ENCODE measurements around the gene XXYLT1.

XXYLT1 gene

DNA sequence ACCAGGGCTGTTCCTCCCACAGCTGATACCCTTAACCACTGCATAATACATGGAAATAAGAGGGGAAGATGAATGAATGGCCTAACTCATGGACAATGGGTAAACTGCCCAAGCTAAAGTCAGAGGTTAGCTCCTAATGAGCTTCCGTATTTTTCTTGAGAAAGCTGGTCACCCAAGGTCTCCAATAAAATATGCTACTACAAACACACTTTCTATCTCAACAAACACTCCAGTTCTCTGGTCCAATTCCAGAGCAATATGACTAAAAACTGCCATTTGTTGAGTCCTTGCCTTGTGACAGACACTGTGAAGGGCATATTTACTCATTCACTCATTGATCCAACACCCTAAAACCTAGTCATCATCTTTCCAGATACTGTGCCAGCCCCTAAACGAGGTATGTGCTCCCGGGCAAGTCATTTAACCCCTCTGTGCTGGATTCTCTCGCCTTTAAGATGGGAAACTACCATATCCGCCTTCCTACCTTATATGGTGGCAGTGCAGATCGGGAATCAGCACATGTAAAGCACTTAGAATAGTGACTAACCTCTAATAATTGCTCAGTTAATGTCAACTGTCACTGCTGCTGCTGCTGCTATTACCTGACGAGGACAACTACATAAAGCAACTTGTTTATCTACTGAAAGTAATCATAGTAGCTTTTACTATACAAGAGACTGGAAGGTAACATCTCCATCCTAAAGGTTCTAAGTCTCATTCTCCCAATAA, 89.1 kb downstream of the XXYLT1 start:
- Histone ChIP-seq H3K4me1 (ENCODE audit: insufficient read depth, poor library complexity, severe bottlenecking) (peaks cover 30% of the 10 kb centered on the region), H3K27ac (ENCODE audit: poor library complexity, severe bottlenecking) (no peak overlapping the region), H3K9me3 (ENCODE audit: severe bottlenecking) (no peaks in the 10 kb centered on the region), H3K4me3 (ENCODE audit: severe bottlenecking) (no peak overlapping the region), H3K27me3 (ENCODE audit: insufficient read depth, poor library complexity, severe bottlenecking) (no peaks in the 10 kb centered on the region), H3K36me3 (ENCODE audit: low read depth) (no peaks in the 10 kb centered on the region)
- DNase-seq (ENCODE audit: low spot score) (no peak), ATAC-seq (ENCODE audit: low read depth) (no peak)
- TF ChIP-seq, protein P1, sequence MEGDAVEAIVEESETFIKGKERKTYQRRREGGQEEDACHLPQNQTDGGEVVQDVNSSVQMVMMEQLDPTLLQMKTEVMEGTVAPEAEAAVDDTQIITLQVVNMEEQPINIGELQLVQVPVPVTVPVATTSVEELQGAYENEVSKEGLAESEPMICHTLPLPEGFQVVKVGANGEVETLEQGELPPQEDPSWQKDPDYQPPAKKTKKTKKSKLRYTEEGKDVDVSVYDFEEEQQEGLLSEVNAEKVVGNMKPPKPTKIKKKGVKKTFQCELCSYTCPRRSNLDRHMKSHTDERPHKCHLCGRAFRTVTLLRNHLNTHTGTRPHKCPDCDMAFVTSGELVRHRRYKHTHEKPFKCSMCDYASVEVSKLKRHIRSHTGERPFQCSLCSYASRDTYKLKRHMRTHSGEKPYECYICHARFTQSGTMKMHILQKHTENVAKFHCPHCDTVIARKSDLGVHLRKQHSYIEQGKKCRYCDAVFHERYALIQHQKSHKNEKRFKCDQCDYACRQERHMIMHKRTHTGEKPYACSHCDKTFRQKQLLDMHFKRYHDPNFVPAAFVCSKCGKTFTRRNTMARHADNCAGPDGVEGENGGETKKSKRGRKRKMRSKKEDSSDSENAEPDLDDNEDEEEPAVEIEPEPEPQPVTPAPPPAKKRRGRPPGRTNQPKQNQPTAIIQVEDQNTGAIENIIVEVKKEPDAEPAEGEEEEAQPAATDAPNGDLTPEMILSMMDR (IDR thresholded peaks at IDR 0.05; ENCODE audit: poor library complexity, severe bottlenecking) = no peak

- TF ChIP-seq, protein P1 (IDR thresholded peaks at IDR 0.05; ENCODE audit: poor library complexity, severe bottlenecking) = no peak
- Histone ChIP-seq H3K4me3 (ENCODE audit: severe bottlenecking) (no peak overlapping the region), H3K9me3 (ENCODE audit: severe bottlenecking) (no peaks in the 10 kb centered on the region), H3K4me1 (ENCODE audit: insufficient read depth, poor library complexity, severe bottlenecking) (peaks cover 23% of the 10 kb centered on the region), H3K36me3 (ENCODE audit: low read depth) (no peaks in the 10 kb centered on the region), H3K27ac (ENCODE audit: poor library complexity, severe bottlenecking) (no peak overlapping the region), H3K27me3 (ENCODE audit: insufficient read depth, poor library complexity, severe bottlenecking) (no peaks in the 10 kb centered on the region)
- ATAC-seq (ENCODE audit: low read depth) (no peak), DNase-seq (ENCODE audit: low spot score) (no peak)
These were observed 89.9 kb downstream of the XXYLT1 start for GRCh38 chr3:195181113-195181498.

DNA sequence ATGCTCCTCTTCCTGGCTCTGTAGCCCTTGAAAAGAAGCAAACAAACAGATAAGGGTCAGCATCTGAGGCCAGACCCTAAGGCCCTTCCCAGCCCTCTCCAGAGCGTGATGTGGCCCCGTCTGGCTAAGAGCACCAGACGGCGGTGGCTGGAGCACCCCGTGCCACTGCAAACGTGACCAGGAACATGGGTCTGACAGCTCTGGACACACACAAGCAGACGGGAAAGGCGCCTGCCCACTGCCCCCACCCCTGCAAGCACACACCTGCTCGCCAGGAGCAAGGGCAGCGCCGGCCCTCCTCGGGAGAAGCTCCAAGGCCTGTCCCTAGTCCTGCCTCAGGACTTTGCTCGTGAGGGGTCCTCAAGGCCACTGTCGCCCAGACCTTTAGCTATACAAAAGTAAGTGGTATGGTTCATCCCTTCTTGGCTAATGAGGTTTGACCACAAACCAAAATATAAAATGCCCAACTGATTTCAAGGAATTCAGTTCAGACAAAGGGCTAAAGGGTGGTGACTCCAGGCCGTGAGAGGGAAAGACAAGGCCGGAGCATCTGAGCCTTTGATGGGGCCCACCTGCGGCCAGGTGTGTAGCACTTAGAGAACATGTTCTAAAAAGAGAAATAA, 90.4 kb downstream of the XXYLT1 start:
- ATAC-seq (ENCODE audit: low read depth) = no peak

GRCh38 chr3:195179776-195180489, 91.0 kb downstream of the XXYLT1 start:
- TF ChIP-seq, protein P1 (IDR thresholded peaks at IDR 0.05; ENCODE audit: poor library complexity, severe bottlenecking) = no peak
- no peaks in the 10 kb centered on the region for H3K36me3 ChIP-seq (ENCODE audit: low read depth)
- DNase-seq (ENCODE audit: low spot score) = no peak
- no peaks in the 10 kb centered on the region for H3K9me3 ChIP-seq (ENCODE audit: severe bottlenecking)
- peaks cover 12% of the 10 kb centered on the region for H3K4me1 ChIP-seq (ENCODE audit: insufficient read depth, poor library complexity, severe bottlenecking)
- no peak overlapping the region for H3K4me3 ChIP-seq (ENCODE audit: severe bottlenecking)
- ATAC-seq (ENCODE audit: low read depth) = no peak
- no peaks in the 10 kb centered on the region for H3K27me3 ChIP-seq (ENCODE audit: insufficient read depth, poor library complexity, severe bottlenecking)
- no peak overlapping the region for H3K27ac ChIP-seq (ENCODE audit: poor library complexity, severe bottlenecking)

More for the DNA sequence above, 90.4 kb downstream of the XXYLT1 start:
- Histone ChIP-seq H3K27ac (ENCODE audit: poor library complexity, severe bottlenecking) (no peak overlapping the region), H3K4me1 (ENCODE audit: insufficient read depth, poor library complexity, severe bottlenecking) (peaks cover 18% of the 10 kb centered on the region), H3K36me3 (ENCODE audit: low read depth) (no peaks in the 10 kb centered on the region), H3K4me3 (ENCODE audit: severe bottlenecking) (no peak overlapping the region), H3K27me3 (ENCODE audit: insufficient read depth, poor library complexity, severe bottlenecking) (no peaks in the 10 kb centered on the region), H3K9me3 (ENCODE audit: severe bottlenecking) (no peaks in the 10 kb centered on the region)
- TF ChIP-seq, protein P1 (IDR thresholded peaks at IDR 0.05; ENCODE audit: poor library complexity, severe bottlenecking) = no peak
- no peak for DNase-seq (ENCODE audit: low spot score)

All from RWPE2 (cell line).